Activated naive CD4-positive, alpha-beta T cell treated with anti-CD3 and anti-CD28 coated beads, Interleukin-2, amount 50 U/mL, for 24 hours (primary cell): Measurements from ENCODE around the gene ACTR1A.
"Not testable (repeated sequence)": the region's sequence is repeated elsewhere in the genome, so short reads cannot be mapped to it uniquely, and the experiment has no call there.

ENCODE experiments used
- H3K27ac Mint-ChIP-seq: one replicate; pipeline ENCODE4 v1.8.0; 2021; ENCODE audit warnings: mild to moderate bottlenecking, mixed read lengths
- H3K27me3 Mint-ChIP-seq: one replicate; pipeline ENCODE4 v1.8.0; 2021; ENCODE audit warnings: mixed read lengths
- H3K36me3 Mint-ChIP-seq: one replicate; pipeline ENCODE4 v1.8.0; 2021; ENCODE audit warnings: mixed read lengths
- H3K4me1 Mint-ChIP-seq: one replicate; pipeline ENCODE4 v1.8.0; 2021; ENCODE audit warnings: mixed read lengths
- H3K4me3 Mint-ChIP-seq: one replicate; pipeline ENCODE4 v1.8.0; 2021; ENCODE audit warnings: mild to moderate bottlenecking, mixed read lengths
- H3K9me3 Mint-ChIP-seq: one replicate; pipeline ENCODE4 v1.8.0; 2021; ENCODE audit warnings: mixed read lengths

ACTR1A gene

DNA sequence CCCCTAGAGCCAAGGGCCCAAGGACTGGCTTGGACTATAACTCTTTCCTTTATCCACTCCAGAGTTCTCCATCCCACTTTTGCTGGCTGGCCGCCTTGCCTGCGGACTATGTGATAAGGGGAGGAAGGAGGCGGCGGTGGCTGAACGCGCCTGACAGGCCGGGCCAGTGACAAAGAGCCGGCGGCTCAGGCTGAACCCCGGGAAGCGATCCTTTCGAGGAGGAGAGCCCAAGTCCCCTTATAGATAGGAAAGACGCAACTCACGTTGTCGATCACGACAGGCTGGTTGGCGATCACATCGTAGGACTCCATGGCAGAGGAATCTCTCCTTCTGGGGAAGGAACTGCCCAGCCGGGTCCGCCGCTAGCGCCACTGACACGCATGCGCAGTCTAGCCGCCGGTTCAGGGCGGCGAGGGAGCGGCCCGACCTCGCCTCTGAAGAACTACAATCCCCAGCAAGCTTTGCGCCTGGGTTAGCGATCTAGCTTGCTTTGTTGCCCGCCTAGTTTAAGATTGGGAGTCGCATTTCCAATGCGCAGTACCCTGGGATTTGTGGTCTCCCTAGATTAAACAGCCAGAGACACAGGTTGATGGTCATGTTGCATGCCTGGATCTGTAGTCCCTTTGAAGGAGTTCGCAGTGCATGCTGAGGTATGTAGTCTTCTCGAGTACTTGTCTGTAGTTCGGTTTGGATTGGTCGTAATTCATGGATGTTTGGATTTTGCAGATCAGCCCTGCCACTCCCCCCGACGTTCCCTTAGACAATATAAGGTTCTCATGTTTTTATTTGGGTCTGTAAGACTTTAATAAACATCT lies at the start of gene ACTR1A:
ACTR1A (minus strand) TSS at position 376 of the 815 bp plus-strand sequence; CDS start at position 311, 65 bp downstream.
- Mint-ChIP-seq H3K4me3 (no peak within 1 kb of the TSS), H3K4me1 (peaks cover 51% of the 10 kb centered on the region), H3K27me3 (no peaks in the 10 kb centered on the region), H3K9me3 (no peaks in the 10 kb centered on the region), H3K36me3 (no peaks in the 10 kb centered on the region), H3K27ac (peak within 1 kb of the TSS; percentile 53)

DNA sequence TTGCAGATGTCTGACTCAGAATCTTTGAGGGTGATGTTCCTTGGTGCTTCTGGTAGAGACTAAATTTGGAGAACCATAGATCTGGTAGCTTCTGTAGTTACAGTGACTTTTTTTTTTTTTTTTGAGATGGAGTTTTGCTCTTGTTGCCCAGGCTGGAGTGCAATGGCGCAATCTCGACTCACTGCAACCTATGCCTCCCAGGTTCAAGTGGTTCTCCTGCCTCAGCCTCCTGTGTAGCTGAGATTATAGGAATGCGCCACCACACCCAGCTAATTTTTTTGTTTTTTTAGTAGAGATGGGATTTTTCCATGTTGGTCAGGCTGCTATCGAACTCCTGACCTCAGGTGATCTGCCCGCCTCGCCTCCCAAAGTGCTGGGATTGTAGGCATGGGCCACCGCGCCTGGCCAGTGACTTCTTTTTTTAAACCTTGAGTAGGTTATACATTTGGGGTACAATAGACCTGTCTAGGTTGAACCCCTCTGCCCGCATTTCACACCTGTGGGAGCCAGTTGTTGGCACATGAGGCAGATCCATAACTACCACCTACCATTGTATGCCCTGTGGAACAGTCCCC lies 48.2 kb upstream of the ACTR1A start:
- Mint-ChIP-seq H3K4me1 (peaks cover 2% of the 10 kb centered on the region), H3K36me3 (peaks cover 9% of the 10 kb centered on the region), H3K27me3 (no peaks in the 10 kb centered on the region), H3K27ac (no peak overlapping the region), H3K4me3 (no peak overlapping the region), H3K9me3 (no peaks in the 10 kb centered on the region)

DNA sequence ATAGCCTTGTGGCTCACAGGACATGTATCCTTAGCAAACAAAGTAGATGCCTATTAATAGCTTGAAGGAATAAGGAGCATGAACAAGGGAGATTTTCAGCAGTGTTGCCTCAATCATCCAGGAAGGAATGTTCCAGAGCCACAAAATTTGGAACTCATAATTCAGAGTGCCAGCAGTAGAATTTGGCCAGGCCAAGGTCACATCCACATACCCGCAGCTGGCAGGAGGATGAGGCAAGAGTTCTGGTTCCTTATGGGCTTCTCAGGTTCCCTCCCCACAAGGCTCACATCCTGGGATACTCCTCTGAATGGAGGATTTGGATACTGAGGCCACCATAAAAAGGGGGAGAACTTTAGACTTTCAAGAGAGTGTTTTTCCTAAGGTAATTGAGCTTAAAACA lies 47.0 kb upstream of the ACTR1A start:
- Mint-ChIP-seq H3K27me3 (no peaks in the 10 kb centered on the region), H3K4me1 (no peaks in the 10 kb centered on the region), H3K27ac (no peak overlapping the region), H3K9me3 (no peaks in the 10 kb centered on the region), H3K36me3 (peaks cover 9% of the 10 kb centered on the region), H3K4me3 (no peak overlapping the region)

DNA sequence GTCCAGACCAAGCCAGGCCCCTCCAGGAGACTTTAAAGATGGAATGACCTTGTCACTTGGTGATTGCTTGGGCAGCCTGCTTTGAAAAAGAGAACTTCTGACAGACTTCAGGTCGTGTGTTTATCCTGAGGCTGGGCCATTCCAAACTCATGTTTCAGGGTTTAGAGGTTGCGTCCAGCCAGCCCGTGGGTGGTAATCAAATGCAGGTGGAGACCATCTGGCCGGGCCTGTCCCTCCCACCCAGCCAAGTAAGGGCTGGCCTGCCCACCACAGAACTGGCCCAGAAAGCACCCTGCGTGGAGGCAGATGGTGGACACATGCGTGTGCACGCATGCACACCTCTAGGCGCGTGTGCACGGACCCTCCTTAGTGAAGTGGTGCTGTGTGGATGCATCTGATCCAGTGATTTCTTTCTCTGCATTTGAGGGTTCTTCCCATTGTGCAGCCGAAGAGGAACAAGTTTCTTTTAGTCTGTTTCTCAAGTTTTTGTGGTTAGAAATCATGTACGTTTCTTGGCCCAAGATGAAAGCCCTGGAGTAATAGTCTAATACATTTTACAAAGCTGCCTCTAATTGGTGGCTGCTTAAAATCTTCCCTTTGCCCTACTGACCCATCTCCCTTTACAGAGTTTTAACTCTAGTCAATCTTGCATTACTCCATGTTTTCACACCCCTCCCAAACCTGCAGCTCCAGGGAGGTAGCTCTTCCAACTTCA lies 44.3 kb upstream of the ACTR1A start:
- H3K4me3 Mint-ChIP-seq: no peak overlapping the region
- no peaks in the 10 kb centered on the region for H3K27me3 Mint-ChIP-seq
- no peaks in the 10 kb centered on the region for H3K9me3 Mint-ChIP-seq
- peaks cover 6% of the 10 kb centered on the region for H3K36me3 Mint-ChIP-seq
- H3K4me1 Mint-ChIP-seq: no peaks in the 10 kb centered on the region
- H3K27ac Mint-ChIP-seq: no peak overlapping the region

DNA sequence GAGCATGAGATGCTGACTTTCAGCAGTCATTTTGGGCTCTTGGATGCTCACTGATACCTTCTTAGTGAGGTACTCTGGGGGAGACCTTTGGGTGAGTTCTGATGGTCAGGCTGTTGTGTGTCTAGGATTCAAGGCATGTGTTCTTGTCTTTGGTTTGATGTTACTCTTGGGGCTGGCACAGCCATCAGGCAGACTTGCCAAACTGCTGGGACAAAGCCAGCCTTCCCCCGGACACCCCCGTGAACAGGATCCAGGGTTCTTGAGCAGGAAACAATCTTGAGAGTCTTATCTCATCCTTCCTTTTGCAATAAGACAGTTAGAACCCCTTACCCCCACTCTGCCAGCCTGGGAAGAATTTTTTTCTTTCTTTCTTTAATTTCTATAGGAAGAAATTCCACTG lies 43.5 kb upstream of the ACTR1A start:
- Mint-ChIP-seq H3K4me3 (no peak overlapping the region), H3K9me3 (no peaks in the 10 kb centered on the region), H3K36me3 (peaks cover 4% of the 10 kb centered on the region), H3K27ac (no peak overlapping the region), H3K4me1 (no peaks in the 10 kb centered on the region), H3K27me3 (no peaks in the 10 kb centered on the region)

DNA sequence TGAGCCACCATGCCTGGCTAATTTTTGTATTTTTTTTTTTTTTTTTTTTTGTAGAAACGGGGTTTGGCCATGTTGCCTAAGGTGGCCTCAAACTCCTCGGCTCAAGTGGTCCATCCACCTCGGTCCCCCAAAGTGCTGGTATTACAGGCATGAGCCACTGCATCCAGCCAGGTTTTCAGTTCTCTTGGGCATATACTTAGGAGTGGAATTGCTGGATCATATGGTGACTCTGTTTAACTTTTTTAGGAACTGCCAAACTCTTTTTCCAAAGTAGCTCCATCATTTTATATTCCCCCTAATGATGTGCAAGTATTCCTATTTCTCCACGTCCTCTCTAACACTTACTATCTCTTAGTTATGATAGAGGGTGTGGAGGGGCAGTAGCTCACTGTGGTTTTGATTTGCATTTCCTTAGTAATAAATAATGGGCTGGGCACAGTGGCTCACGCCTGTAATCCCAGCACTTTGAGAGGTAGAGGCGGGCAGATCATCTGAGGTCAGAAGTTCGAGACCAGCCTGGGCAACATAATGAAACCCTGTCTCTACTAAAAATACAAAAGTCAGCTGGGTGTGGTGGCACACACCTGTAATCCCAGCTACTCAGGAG lies 42.9 kb upstream of the ACTR1A start:
- Mint-ChIP-seq H3K36me3 (peaks cover 4% of the 10 kb centered on the region), H3K27ac (no peak overlapping the region), H3K4me1 (no peaks in the 10 kb centered on the region), H3K4me3 (no peak overlapping the region), H3K9me3 (no peaks in the 10 kb centered on the region), H3K27me3 (no peaks in the 10 kb centered on the region)

DNA sequence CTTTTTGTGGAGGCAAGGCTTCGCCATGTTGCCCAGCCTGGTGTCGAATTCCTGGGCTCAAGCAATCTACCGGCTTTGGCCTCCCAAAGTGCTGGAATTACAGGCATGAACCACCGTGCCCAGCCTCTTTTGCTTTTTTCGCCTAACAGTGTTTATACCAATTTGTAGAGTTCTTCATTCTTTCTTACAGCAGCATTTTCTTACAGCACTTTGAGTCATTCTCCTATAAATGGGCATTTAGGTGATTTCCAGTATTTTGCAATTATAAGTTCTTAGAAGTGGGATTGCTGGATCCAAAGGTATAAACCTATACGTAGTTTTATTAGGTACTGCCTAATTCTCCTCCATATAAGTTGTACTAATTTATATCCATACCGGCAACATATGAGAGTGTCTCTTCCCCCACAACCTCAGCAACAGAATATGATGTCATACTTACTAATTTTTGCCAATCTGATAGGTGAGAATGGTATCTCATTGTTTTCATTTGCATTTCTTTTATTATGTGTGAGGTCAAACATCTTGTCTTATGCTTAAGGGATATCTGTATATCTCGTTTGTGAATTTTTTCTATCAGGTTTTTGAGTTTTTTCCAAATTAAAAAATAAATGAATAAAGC lies 40.4 kb upstream of the ACTR1A start:
- Mint-ChIP-seq H3K27ac (no peak overlapping the region), H3K4me1 (no peaks in the 10 kb centered on the region), H3K27me3 (no peaks in the 10 kb centered on the region), H3K9me3 (no peaks in the 10 kb centered on the region), H3K4me3 (no peak overlapping the region), H3K36me3 (peaks cover 4% of the 10 kb centered on the region)

DNA sequence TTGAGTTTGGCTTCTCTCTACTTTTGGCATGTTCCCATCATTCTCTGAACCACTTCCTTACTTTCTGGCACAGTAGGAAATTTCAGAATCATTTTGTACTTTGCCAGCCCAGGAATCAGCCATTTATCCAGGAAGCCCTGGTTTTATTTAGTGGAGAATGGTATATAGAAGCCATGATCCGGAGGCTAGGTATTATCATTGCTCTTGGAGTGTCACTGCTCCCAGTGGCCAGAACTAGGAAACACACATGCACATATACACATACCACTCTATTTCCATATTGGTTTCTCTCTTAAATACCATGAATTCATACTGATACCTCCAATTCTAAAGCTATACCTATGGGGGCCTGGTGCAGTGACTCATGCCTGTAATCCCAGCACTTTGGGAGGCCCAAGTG lies 37.5 kb upstream of the ACTR1A start:
- Mint-ChIP-seq H3K4me3 (no peak overlapping the region), H3K36me3 (peaks cover 5% of the 10 kb centered on the region), H3K9me3 (no peaks in the 10 kb centered on the region), H3K27ac (no peak overlapping the region), H3K27me3 (no peaks in the 10 kb centered on the region), H3K4me1 (peaks cover 3% of the 10 kb centered on the region)

DNA sequence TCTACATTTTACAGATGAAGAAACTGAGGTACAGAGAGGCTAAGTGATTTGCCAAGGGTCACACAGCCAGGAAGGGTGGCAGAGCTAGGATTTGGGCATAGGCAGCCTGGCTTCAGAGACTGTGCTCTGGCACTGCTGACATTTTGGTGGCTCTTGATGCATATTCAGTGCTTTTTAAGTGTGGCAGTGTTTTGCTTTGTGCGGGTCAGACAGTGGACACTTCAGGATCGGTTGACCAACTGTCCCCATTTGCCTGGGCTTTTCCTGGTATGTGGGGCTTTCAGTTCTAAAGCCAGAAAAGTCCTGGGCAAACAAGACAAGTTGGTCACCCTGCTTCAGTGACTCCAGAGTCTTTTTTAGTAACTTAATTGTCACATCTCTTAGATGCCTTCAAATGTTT lies 36.3 kb upstream of the ACTR1A start:
- Mint-ChIP-seq H3K27me3 (no peaks in the 10 kb centered on the region), H3K4me3 (no peak overlapping the region), H3K9me3 (no peaks in the 10 kb centered on the region), H3K4me1 (peaks cover 3% of the 10 kb centered on the region), H3K27ac (no peak overlapping the region), H3K36me3 (peaks cover 7% of the 10 kb centered on the region)

DNA sequence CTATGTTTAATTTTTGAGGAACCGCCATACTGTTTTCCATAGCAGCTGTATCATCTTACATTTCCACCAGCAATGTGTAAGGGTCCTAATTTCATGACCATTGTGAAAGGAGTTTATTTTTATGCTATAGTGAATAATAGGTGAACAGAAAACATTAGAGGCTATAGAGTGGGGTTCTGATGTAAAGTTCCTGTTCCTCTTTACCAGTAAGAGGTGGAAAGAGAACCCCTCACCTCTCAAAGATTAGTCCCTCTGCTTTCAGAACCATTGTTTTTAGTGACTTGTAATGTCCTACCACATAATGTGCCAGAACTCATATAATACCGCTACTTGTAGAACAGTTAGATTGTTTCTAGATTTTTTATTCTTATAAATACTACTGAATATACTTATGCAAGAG lies 35.4 kb upstream of the ACTR1A start:
- peaks cover 8% of the 10 kb centered on the region for H3K36me3 Mint-ChIP-seq
- peaks cover 3% of the 10 kb centered on the region for H3K4me1 Mint-ChIP-seq
- H3K27me3 Mint-ChIP-seq: no peaks in the 10 kb centered on the region
- H3K27ac Mint-ChIP-seq: no peak overlapping the region
- H3K4me3 Mint-ChIP-seq: no peak overlapping the region
- no peaks in the 10 kb centered on the region for H3K9me3 Mint-ChIP-seq

DNA sequence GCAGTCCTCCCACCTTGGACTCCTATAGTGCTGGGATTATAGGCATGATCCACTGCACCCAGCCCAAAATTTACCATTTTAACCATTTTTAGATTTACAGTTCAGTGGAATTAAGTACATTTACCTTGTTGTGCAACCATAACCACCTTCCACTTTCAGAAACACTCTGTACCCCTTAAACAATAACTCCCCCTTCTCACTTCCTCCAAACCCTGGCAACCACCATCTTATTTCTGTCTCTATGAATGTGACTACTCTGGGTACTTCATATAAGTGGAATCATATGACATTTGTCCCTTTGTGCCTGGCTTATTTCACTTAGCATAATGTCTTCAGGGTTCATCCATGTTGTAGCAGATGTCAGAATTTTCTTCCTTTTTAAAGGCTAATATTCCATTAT lies 34.9 kb upstream of the ACTR1A start:
- H3K27me3 Mint-ChIP-seq: no peaks in the 10 kb centered on the region
- H3K4me1 Mint-ChIP-seq: peaks cover 3% of the 10 kb centered on the region
- H3K9me3 Mint-ChIP-seq: no peaks in the 10 kb centered on the region
- no peak overlapping the region for H3K27ac Mint-ChIP-seq
- H3K36me3 Mint-ChIP-seq: peaks cover 8% of the 10 kb centered on the region
- no peak overlapping the region for H3K4me3 Mint-ChIP-seq

DNA sequence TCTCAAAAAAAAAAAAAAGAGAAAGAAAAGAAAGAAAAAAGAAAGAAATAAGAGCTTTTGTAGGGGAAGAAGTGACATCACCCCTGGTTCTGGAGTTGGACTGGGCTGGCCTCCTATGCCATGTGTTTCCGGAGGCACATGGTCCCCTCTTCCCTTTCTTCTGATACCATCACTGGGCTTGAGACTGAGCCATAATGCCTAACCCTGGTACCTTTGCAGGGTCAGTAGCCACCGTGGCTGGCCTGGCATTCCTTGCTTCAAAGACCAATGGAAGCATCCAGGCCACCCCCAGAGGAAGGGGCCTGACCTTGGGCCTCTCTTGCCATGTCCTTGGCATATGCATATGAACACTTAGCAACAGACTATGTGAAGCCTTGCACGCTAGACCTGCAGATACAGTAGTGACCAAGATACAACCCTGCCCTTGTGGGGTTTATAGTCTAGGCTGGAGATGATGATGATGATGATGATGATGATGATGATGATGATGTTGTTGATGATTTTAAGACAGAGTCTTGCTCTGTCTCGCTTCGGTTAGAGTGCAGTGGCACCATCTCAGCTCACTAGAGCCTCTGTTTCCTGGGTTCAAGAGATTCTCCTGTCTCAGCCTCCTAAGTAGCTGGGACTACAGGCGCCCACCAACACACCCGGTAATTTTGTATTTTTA lies 33.1 kb upstream of the ACTR1A start:
- peaks cover 8% of the 10 kb centered on the region for H3K36me3 Mint-ChIP-seq
- H3K27me3 Mint-ChIP-seq: no peaks in the 10 kb centered on the region
- no peaks in the 10 kb centered on the region for H3K9me3 Mint-ChIP-seq
- H3K4me3 Mint-ChIP-seq: no peak overlapping the region
- H3K4me1 Mint-ChIP-seq: peaks cover 3% of the 10 kb centered on the region
- H3K27ac Mint-ChIP-seq: no peak overlapping the region

DNA sequence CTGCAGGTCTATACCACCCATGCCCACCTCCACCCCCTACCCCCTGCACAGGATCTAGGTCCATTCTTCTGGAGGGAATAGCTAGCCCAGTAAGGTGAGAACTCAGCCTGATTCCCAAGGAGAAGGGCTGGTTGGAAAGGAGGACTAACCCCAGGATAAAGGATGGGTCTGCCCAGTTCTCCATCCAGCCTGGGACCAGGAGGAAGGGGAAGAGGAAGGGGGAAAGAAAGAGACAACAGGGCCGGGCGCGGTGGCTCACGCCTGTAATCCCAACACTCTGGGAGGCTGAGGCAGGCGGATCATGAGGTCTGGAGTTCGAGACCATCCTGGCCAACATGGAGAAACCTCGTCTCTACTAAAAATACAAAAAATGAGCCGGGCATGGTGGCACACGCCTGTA lies 32.5 kb upstream of the ACTR1A start:
- H3K4me3 Mint-ChIP-seq, H3K27me3 Mint-ChIP-seq, H3K9me3 Mint-ChIP-seq, H3K27ac Mint-ChIP-seq, H3K36me3 Mint-ChIP-seq, H3K4me1 Mint-ChIP-seq: not testable (repeated sequence)

DNA sequence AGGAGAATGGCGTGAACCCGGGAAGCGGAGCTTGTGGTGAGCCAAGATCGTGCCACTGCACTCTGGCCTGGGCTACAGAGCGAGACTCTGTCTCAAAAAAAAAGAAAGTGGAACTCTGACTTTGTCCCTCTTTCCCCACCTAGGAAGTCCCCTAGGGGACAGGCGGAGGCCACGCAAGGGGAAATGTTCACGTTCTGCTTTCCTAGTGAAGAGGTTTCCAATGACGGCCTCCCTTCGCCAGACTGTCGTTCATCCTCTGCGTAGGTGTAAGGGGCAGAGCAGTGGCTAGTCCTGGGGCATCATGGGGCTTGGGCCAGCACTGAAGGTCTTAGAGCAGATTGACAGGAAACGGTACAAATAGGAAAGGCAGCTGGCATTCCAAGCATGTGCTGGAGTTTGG lies 31.8 kb upstream of the ACTR1A start:
- H3K36me3 Mint-ChIP-seq: peaks cover 8% of the 10 kb centered on the region
- peaks cover 3% of the 10 kb centered on the region for H3K4me1 Mint-ChIP-seq
- H3K9me3 Mint-ChIP-seq: no peaks in the 10 kb centered on the region
- H3K4me3 Mint-ChIP-seq: no peak overlapping the region
- H3K27me3 Mint-ChIP-seq: no peaks in the 10 kb centered on the region
- peak overlapping the region; percentile 41 for H3K27ac Mint-ChIP-seq

DNA sequence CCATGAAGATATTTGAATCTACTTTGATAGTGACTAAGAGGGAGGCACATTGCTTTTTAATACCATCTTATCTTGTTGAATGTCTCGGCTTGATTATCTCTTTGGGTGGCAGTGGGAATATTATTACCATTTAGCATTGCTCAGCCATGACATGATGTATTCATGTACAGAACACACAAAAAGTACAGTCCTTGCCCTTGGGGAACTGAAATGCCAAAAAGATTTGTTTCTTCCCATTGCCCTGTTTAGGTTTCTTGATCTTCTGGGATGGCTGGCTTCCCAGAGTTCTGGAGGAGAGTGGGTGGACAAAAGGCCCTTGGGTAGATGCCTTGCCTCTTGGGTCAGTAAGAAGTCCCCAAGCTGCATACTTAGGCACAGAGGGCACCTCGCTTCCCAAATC lies 25.0 kb upstream of the ACTR1A start:
- no peaks in the 10 kb centered on the region for H3K27me3 Mint-ChIP-seq

More for the DNA sequence above, 25.0 kb upstream of the ACTR1A start:
- Mint-ChIP-seq H3K36me3 (peaks cover 9% of the 10 kb centered on the region), H3K9me3 (no peaks in the 10 kb centered on the region), H3K4me3 (no peak overlapping the region), H3K27ac (no peak overlapping the region), H3K4me1 (peaks cover 3% of the 10 kb centered on the region)
